ENCODE results near the gene HTT. TPM values are rescaled to one million over a fixed set of nuclear protein-coding genes. Genes with fewer than 3 reads are reported as not detected.

The HTT gene
- polyA plus RNA-seq, 4 donors: 32.6 to 41.7 (median 34.4) TPM

DNA sequence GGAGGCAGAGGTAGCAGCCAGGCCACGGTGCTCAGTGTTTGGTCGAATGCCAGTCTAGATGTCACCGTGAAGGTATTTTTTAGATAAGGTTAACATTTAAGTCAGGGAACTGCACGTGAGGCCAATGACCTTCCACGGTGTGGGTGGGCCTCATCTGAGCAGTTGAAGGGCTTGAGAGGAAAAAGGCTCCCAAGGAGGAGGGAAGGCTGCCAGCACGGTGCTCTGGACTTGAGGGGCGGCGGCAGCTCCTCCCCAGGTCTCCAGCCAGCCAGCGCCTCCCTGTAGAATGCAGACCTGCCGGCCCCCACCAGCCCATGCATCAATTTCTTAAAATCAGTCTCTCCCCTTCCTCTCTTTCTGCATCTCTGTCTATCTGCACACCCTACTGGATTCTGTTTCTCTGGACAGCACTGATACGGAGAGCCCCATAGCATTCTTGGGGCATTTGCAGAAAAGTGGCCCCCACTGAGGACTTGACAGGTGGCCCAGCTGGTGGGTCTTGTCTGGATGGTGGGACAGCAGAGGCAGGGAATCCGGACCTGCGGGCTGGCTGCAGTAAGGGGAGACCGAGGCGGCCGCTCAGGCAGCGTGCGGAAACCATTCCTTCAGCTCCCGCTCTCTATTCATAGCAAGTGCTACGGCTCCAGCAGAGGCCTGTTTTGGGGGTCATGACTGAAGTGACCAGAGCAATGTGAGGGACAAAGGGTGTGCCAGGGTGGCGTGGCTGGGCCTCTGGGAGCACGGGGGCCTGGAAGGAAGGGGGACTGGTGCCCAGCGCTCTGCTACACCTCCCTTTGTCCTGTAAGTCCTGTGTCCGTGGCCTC is 210.5 kb downstream of the HTT start:
- DNase-seq (ENCODE audit: low read depth in 4 of 4, low spot score in 3 of 4): no peak

DNA sequence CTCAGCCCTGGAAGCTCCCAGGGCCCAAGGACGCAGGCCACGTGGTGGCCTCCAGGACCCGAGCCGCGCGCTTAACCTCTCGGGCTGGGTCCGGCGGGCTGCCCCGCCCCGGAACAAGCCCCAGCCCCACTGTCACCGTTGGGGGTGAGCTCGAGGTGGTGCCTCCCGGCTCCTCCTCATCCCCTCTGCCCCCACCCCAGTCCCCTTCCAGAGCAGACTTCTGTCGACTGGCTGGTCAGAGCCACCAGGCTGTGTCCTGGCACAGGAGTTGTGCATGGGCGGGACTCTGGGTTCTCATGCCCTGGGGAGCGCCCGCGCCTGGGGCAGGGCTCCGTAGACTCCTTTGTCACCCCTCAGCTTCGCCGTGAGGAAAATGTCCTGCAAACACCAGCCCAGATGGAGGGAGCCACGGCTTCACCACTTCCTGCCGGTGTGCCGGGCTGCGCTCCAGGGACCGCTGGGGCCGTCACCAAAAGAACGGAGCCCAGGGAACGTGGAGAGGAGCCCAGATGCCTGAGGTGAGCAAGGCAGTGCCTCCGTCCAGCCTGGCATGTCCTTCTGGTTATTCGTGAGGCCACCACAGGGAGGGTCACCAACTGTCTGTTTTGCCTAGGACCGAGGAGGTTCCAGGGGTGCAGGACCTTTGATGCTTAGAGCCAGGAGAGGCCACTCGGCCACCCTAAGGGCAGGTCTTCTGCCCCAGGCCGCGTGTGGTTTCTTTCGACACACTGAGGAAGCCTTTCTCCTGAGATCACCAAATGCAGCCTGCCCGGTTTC is 211.3 kb downstream of the HTT start:
- DNase-seq (ENCODE audit: low read depth in 4 of 4, low spot score in 3 of 4): no peak

DNA sequence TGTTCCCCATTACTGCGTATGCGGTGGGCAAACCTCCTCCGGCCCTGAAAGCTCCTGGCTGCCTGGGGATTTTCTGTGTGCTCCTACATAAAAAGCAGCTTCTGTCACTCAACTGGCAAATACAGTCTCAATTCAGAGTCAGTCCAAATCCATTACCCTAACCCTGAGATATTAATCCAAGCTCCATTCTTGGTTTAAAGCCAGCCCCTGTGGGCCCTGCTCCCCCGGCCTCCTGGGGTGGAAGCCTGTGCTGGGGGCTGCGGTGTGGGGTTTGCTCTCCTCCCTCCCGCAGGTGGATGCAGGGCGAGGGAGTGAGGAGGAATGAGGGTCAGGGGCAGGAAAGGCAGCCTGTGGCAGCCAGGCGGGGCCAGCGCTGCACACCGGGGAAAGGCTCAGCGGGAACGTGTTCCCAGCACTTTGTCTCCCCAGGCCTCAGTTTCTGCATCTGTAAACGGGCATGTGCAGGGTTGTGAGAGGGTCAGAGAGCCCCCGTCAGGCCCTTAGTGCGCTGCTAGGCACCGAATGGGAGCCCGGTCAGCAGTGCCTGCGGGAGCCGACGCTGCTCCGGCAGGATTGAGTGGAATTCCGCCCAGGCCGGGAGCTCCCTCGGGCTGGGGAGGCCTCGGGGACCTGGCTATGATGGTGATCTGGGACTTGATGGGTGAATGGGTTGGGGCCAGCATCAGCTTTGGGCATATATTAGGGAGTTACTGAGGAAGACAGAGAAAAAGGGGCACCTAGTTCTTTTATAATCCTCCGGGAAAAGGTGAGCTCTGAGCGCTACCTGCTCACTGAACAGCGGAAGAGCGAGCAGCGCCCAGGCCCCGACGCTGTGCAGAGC is 212.1 kb downstream of the HTT start:
- no peak for DNase-seq (ENCODE audit: low read depth in 4 of 4, low spot score in 3 of 4)

DNA sequence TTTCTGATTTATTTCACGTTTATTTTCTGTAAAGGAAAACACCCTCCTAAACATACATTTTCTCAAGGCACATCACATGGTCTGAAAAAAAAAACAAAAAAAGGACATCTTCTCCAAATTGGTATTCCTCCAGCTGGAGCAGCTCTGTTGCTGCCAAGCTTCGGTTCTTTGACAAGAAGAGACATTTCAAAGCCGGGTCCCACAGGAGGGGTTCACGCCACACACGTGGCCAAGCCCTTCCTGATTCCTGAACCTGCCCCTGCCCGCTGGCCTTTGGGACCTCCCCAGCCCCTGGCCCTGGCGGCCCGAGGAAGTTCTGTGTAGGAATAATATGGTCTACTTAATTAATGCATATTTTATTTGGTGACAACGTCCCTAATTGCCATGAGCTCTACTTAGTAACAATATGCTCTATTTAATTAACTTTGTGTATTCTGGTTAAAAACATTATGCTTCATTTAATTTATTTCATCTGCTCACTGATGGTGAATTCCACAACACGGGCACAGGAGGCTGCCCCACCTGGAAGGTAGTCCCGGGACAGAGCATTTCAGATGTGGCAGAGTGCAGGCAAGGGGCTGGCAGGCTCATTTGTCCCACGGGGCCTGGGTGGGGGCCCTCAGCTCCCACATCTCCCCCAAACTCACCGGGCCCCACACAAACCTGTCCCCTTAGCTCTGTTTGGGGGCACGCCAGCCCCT is 212.9 kb downstream of the HTT start:
- DNase-seq (ENCODE audit: low read depth in 4 of 4, low spot score in 3 of 4): no peak

DNA sequence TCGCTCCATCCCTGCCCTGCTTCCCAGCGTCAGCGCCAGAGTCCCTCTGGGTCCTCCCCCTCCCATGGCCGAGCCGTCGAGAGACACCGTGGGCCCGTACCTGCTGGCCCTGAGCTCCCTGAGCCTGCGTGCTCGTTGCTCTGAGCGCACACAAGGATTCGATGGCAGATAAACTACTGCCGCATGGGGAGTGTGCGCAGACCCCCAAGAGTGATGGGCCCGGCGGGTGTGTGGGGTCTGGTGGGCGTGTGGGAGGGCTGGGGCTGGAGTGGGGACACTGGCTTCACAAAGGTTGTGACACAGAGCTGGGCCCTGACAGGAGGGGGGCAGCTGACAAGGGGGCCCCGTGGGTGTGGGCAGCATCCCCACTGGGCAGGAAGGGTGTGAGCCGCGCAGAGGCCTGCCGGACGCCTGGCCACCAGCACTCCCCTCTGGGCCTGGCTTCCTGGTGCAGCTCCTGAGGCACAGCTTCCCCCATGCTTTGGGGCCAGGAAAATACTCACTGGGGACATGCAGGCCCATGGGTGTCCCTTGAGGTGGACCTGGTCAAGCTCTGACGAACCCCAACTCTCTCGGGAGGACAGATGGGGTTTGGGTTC is 213.6 kb downstream of the HTT start:
- no peak for DNase-seq (ENCODE audit: low read depth in 4 of 4, low spot score in 3 of 4)

DNA sequence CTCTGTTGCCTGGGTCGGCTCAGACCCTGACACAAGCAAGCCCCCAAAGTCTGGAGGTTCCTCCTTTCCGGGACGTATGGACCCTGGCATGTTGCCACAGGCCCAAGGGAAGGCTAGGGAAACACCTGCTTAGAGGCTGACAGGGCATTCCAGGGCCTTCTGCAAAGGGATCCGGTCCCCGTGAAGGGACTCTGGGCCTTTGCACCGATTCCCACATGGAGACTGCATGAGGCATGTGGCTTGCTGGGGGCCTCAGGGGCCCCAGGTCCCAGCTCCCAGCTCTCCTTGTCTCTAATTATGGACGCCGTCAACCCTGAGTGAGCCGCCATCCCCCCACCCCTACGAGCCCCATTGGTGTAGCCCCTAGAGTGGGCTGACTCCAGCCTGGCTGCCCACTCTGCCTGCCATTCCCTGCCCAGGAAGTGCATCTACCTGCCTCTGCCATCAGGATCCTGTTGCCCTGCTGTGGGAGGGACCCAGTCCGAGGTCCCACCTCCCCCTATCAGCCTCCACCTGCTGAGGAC is 214.2 kb downstream of the HTT start:
- DNase-seq (ENCODE audit: low read depth in 4 of 4, low spot score in 3 of 4): no peak

DNA sequence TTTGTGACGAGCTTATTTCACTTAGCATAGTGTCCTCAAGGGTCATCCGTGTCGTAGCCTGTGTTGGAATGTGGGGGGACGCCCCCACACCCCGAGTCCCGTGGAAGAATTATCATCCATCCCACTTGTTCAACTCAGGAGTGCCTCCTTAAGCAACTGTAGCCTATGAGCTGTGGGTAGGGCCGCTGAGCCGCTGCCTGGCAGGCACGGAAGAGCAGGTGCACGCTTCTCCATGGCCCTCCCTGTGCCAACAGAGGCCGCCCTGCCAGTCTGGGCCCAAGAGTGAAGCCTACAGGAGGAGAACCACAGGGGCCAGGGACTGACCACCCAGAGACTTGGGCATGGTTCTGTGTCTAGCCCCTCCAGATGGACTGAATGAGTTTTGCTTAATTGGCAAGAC is 216.0 kb downstream of the HTT start:
- no peak for DNase-seq (ENCODE audit: low read depth in 4 of 4, low spot score in 3 of 4)

DNA sequence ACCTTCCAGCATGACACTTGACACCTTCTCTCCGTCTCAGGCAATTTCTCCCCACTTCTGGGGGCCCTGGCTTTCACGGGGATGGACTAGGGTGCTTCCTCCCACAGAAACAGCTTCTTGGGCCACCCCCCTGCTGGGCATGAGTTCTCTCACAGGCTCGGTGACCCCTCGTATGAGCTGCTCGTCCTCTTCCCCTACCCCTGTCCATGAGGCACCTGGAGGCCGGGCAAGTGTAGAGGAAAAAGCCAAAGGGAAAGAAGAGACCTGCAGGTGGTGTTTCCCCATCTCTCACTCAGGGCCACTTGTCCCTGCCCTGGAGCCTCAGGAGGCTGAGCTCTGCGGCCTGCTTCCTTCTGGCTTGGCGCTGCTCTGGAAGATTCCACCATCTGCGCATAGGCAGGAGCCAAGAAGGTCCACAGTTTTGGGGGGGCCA is 216.4 kb downstream of the HTT start:
- no peak for DNase-seq (ENCODE audit: low read depth in 4 of 4, low spot score in 3 of 4)

DNA sequence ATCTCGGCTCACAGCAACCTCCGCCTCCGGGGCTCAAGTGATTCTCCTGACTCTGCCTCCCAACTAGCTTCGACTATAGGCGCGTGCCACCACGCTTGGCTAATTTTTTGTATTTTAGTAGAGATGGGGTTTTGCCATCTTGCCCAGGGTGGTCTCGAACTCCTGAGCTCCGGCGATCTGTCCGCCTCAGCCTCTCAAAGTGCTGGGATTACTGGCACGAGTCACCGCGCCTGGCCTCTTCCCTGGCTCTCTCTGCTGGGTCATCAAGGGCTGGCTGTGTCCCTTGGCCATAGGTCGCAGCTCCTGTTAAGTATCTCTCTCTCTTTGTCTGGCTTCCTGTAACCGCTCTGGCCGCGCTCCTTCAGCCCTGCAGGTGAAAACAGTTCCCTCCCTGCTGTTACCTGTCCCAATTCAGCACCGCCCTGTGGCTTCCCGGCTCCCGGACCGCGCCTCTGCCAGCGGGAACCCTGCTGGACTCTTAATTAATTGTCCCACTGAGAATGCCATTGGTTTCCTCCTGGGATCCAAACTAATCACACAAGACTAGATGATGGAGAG is 217.0 kb downstream of the HTT start:
- DNase-seq (ENCODE audit: low read depth in 4 of 4, low spot score in 3 of 4): no peak

DNA sequence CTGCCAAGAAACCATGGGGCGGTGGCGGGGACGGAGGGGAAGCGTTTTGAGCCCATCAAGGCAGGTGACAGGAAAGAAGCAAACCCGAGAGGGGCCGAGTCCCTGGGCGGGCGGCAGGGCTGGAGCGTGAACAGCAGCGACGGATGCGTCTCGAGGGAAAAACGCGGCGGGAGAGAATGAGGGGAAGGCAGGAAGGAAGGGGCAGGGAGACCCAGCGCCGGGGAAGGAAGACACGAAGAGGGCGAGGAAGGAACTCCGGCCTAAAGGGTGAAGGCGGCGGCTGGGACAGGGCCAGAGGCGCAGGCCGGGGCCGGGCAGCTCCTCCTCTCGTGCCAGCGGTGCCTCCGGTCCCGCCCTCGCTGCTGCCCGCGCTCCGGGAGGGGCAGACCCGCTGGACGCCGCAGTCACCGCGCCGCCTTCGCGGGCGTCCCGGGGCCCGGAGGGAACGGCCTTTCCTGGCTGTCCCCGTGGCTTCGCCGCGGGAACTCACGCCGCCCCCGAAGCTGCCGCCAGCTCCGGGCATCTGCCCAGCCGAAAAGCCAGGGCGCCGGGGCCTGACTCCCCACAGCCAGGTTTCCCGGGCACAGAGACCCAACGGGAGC is 217.6 kb downstream of the HTT start:
- DNase-seq (ENCODE audit: low read depth in 4 of 4, low spot score in 3 of 4): peak in 1 of 4 donors; percentile 28

DNA sequence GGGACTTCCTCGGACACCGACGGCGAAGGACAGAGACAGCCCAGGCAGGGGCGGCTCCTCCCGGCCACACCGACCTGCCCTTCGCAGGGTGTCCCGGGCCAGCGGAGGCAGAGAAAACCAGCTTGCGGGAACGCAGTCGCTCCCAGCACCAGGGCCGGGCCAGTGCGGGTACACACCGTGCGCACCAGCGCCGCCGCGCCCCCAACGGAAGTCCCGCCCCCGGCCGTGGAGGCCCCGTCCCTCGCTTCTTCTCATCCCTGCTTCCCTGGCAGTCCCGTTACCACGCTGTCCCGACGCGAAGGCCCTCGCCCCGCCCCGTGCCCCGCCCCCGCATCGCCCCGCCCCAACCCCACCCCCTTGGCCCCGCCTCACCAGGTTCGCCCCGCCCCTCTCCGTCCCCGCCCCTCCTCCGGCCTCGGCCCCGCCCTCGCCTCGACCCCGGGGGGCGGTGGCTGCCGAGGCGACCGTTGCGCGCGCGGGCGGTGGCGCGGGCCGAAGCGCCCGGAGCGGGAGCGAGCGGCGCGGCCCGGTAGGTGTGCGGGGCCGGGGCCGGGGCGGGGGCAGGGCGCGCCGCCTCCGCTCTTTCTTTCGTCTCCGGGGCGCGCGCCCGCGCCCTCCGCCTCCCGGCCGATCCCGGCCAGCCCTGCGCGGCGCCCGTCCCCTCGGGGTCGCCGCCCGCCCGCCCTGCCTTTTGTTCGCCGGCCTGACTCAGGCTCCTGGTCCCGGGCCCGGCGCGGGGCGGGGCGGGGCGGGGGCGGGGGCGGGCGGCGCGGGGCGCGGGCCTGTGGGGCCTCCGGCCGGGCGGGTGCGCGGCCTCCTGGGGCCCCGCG is 218.3 kb downstream of the HTT start, which contains the start of gene RGS12:
RGS12 (plus strand) TSS at position 451 of the 830 bp plus-strand sequence. CDS start 23,150 bp downstream, outside the sequence.
- DNase-seq (ENCODE audit: low read depth in 4 of 4, low spot score in 3 of 4): peak; percentile 74 to 85 (median 80)

Other genes starting within 250 kb of the HTT start
- 100 to 1,000 TPM; 245 to 259 (median 251) TPM for gene ADD1, start 230.8 kb upstream of the HTT start, polyA plus RNA-seq (ENCODE audit: insufficient read length in 4 of 4)
- gene NOP14, start 111.3 kb upstream of the HTT start, polyA plus RNA-seq (ENCODE audit: insufficient read length in 4 of 4): 10 to 100 TPM; 29.1 to 30.8 (median 29.6) TPM
- 1 to 10 TPM; 7.4 to 8.5 (median 7.6) TPM for gene GRK4, start 111.1 kb upstream of the HTT start, polyA plus RNA-seq (ENCODE audit: insufficient read length in 4 of 4)
- not detected for gene HTT-AS, start 143 bp upstream of the HTT start, polyA plus RNA-seq (ENCODE audit: insufficient read length in 4 of 4)
- under 1 TPM; 0.36 to 0.61 (median 0.38) TPM for gene MSANTD1, start 174.5 kb downstream of the HTT start, polyA plus RNA-seq (ENCODE audit: insufficient read length in 4 of 4)
- 10 to 100 TPM; 36.3 to 49.6 (median 42.8) TPM for gene RGS12, start 218.3 kb downstream of the HTT start, polyA plus RNA-seq (ENCODE audit: insufficient read length in 4 of 4)

Data from right renal pelvis (tissue), 4 donors.